Regular cardiac myocyte (primary cell): Measurements from ENCODE around the gene MCOLN2. TPM values are rescaled to one million over a fixed set of nuclear protein-coding genes. Genes with fewer than 3 reads are reported as not detected.

Source experiments
- total RNA-seq: library from RNA; depleted of rRNA; stranded (reverse); fragments of >200 nt; gene quantifications from 2 replicates; pipeline ENCODE4 v1.2.3, GENCODE V29; 2014

The MCOLN2 gene
- total RNA-seq, result 2.8 TPM in 1 of 2 replicates, not detected in the other

GRCh38 chr1:84996846-84997666 is at the start of gene MCOLN2:
Gene MCOLN2 (minus strand): TSS chr1:84997113. CDS start chr1:84996872, 241 bp downstream.

GRCh38 chr1:84892705-84893618 is 104.0 kb downstream of the MCOLN2 start, which contains the start of gene LPAR3:
Gene LPAR3 (minus strand): TSS chr1:84893206. CDS start chr1:84866120, 27,086 bp downstream.

Other genes starting within 250 kb of the MCOLN2 start
- 0.19 and 2.0 TPM in 2 replicates for gene LPAR3, start 103.9 kb downstream of the MCOLN2 start, total RNA-seq
- under 0.01 and 0.28 TPM in 2 replicates for gene MCOLN3, start 51.4 kb upstream of the MCOLN2 start, total RNA-seq
- gene SYDE2, start 203.9 kb upstream of the MCOLN2 start, total RNA-seq, result 4.6 and 5.1 TPM in 2 replicates